GM18508 (cell line): ENCODE results near the gene C4orf50.
"Not testable (repeated sequence)": the region's sequence is repeated elsewhere in the genome, so short reads cannot be mapped to it uniquely, and the experiment has no call there.

ENCODE experiments used
- ATAC-seq: cut with Tn5 transposase; IDR thresholded peaks from one replicate; pipeline ENCODE4 v1.9.1; 2021; ENCODE audit warnings: moderate number of reproducible peaks; ENCODE audit not compliant: insufficient read depth, unreplicated experiment

The C4orf50 gene

GRCh38 chr4:5877392-5877791 is 140.8 kb downstream of the C4orf50 start:
- ATAC-seq = no peak

GRCh38 chr4:5874811-5875449 is 143.3 kb downstream of the C4orf50 start:
- no peak for ATAC-seq

- ATAC-seq = no peak
These were observed 147.5 kb downstream of the C4orf50 start for GRCh38 chr4:5870701-5871100.

GRCh38 chr4:5869966-5870619 is 148.1 kb downstream of the C4orf50 start:
- no peak for ATAC-seq

GRCh38 chr4:5867866-5868265 is 150.4 kb downstream of the C4orf50 start:
- ATAC-seq = no peak

- ATAC-seq = no peak
These were observed 151.1 kb downstream of the C4orf50 start for GRCh38 chr4:5866841-5867813.

- no peak for ATAC-seq
These were observed 152.2 kb downstream of the C4orf50 start for GRCh38 chr4:5865896-5866599.

GRCh38 chr4:5863461-5864113 is 154.6 kb downstream of the C4orf50 start:
- no peak for ATAC-seq

- ATAC-seq = no peak
These were observed 160.0 kb downstream of the C4orf50 start for GRCh38 chr4:5858020-5858769.

GRCh38 chr4:5857199-5857598 is 161.0 kb downstream of the C4orf50 start:
- no peak for ATAC-seq

GRCh38 chr4:5856362-5856761 is 161.9 kb downstream of the C4orf50 start:
- ATAC-seq = not testable (repeated sequence)

GRCh38 chr4:5854929-5855328 is 163.3 kb downstream of the C4orf50 start:
- no peak for ATAC-seq

GRCh38 chr4:5852523-5853202 is 165.6 kb downstream of the C4orf50 start:
- no peak for ATAC-seq

- ATAC-seq = no peak
These were observed 166.5 kb downstream of the C4orf50 start for GRCh38 chr4:5851637-5852301.
